Karpas-422 (cell line): ENCODE results near the gene ERBB4. TPM values are rescaled to one million over a fixed set of nuclear protein-coding genes. Genes with fewer than 3 reads are reported as not detected.

ENCODE experiments used
- DNase-seq: peaks from one replicate; pipeline ENCODE4 v3.0.0-alpha.2; 2015
- H2AFZ ChIP-seq: fragments of 200-600 bp; sonication (generic); 2 replicates; pipeline ENCODE4 v1.6.1; 2014; ENCODE audit warnings: antibody characterized with exemption, low read length, mixed read lengths
- H3K27ac ChIP-seq: fragments of 200-600 bp; sonication (generic); 2 replicates; pipeline ENCODE4 v1.5.1; 2014; ENCODE audit warnings: mild to moderate bottlenecking, low read length, moderate library complexity
- H3K27me3 ChIP-seq: fragments of 200-600 bp; sonication (generic); 2 replicates; pipeline ENCODE4 v1.6.1; 2014; ENCODE audit warnings: low read length, mixed read lengths
- H3K36me3 ChIP-seq: fragments of 200-600 bp; sonication (generic); 2 replicates; pipeline ENCODE4 v1.6.1; 2014; ENCODE audit warnings: low read length, mixed read lengths; ENCODE audit not compliant: insufficient read depth
- H3K4me1 ChIP-seq: fragments of 200-600 bp; sonication (generic); 2 replicates; pipeline ENCODE4 v1.6.1; 2014; ENCODE audit warnings: mild to moderate bottlenecking, low read length, mixed read lengths
- H3K4me2 ChIP-seq: fragments of 200-600 bp; sonication (generic); 2 replicates; pipeline ENCODE4 v1.6.1; 2014; ENCODE audit warnings: low read length, low read depth, mild to moderate bottlenecking; ENCODE audit not compliant: poor library complexity, severe bottlenecking
- H3K4me3 ChIP-seq: fragments of 200-600 bp; sonication (generic); 2 replicates; pipeline ENCODE4 v1.5.1; 2014; ENCODE audit warnings: mild to moderate bottlenecking, antibody characterized with exemption, low read length, mixed read lengths
- H3K79me2 ChIP-seq: fragments of 200-600 bp; sonication (generic); 2 replicates; pipeline ENCODE4 v1.6.1; 2014; ENCODE audit warnings: mild to moderate bottlenecking, low read length, mixed read lengths
- H3K9ac ChIP-seq: fragments of 200-600 bp; sonication (generic); 2 replicates; pipeline ENCODE4 v1.6.0; 2014; ENCODE audit warnings: low read length
- H3K9me2 ChIP-seq: fragments of 200-600 bp; sonication (generic), shearing (Covaris generic); replicated peaks from 2 replicates; pipeline ENCODE4 v1.6.0; 2014; ENCODE audit warnings: mild to moderate bottlenecking, low read length, moderate library complexity; ENCODE audit not compliant: insufficient read depth
- H3K9me3 ChIP-seq: fragments of 300-700, 200-600 bp; sonication (generic); 2 replicates; pipeline ENCODE4 v1.6.1; 2014; ENCODE audit warnings: low read length, mixed read lengths
- H4K20me1 ChIP-seq: fragments of 200-600 bp; sonication (generic); 2 replicates; pipeline ENCODE4 v1.6.1; 2014; ENCODE audit warnings: mild to moderate bottlenecking, antibody characterized with exemption, low read length, low read depth; ENCODE audit not compliant: insufficient read depth
- total RNA-seq: library from RNA; depleted of rRNA; stranded (reverse); fragments of >200 nt; shearing (Covaris generic); gene quantifications from 2 replicates; pipeline ENCODE4 v1.2.3, GENCODE V29; 2014; ENCODE audit warnings: low replicate concordance

The ERBB4 gene
- total RNA-seq, 1 experiment from 2014 or later, result not detected

DNA sequence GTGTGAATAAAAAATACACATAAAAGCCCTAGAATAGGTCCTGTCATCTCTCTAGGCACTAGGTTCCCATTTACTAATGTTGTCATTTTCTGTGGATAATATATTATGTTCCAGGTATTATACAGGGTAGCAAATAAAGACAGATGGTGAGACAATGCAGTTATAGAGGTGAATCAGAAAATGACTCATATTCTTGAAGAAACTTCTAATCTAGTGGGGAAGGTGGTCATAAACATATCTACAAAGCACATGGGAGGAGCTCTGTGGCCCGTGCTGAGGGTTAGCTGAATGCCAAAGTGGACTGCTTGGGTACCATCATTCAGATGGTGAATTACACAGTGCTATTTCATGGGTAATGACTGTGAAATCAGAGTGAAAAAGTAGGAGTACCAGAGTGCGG is 700.9 kb downstream of the ERBB4 start:
- no peak for DNase-seq
- Histone ChIP-seq H3K4me2 (no peak overlapping the region), H3K79me2 (no peaks in the 10 kb centered on the region), H3K9me2 (no peaks in the 10 kb centered on the region), H3K9ac (no peak overlapping the region), H3K4me3 (no peak overlapping the region), H3K27me3 (no peaks in the 10 kb centered on the region), H3K4me1 (no peaks in the 10 kb centered on the region), H2AFZ (no peak overlapping the region), H3K9me3 (peaks cover 12% of the 10 kb centered on the region), H4K20me1 (no peaks in the 10 kb centered on the region), H3K36me3 (no peaks in the 10 kb centered on the region), H3K27ac (no peak overlapping the region)

DNA sequence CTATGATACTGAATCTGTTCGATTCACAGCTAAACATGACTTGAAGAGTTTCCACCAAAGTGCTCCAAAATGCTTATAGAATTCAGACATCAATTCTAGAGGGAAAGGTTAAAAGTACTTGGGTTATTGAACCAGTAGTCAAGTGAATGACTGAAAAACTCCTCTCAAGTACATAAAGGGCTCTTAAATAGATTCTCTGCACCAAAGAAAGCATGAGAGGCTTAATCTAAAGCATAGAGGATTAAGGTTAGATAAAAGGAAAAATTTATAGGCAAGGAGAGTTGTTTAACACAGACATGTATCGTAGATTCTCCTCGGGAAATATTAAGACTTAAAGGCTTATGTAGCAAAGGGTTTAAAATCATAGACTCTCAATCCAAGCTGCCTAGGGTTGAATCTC is 701.4 kb downstream of the ERBB4 start:
- no peak for DNase-seq
- no peaks in the 10 kb centered on the region for H3K9me2 ChIP-seq
- H3K4me2 ChIP-seq, result no peak overlapping the region

DNA sequence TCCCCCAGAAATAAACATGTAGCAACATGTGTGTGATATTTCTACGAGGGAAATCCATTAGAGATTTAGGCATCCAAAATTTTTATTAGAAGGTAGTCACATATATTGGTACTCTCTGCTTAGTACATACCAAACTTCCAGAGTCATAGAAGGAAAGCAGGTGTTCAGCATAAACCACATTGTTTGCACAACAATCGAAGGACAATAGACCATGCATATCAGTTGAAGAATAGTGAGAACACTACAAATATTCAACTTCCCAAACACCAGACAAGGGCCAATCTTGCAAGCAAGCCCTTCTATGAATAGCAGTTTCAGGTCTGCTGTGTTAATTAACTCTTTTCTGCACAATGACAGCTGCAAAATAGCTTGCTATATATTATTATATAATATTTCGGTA is 702.2 kb downstream of the ERBB4 start:
- H3K4me3 ChIP-seq, result no peak overlapping the region
- no peaks in the 10 kb centered on the region for H3K4me1 ChIP-seq
- H3K27ac ChIP-seq, result no peak overlapping the region
- no peak for DNase-seq
- H3K36me3 ChIP-seq, result no peaks in the 10 kb centered on the region
- H3K79me2 ChIP-seq, result no peaks in the 10 kb centered on the region
- H2AFZ ChIP-seq, result no peak overlapping the region
- no peaks in the 10 kb centered on the region for H3K9me2 ChIP-seq
- H3K4me2 ChIP-seq, result no peak overlapping the region
- no peaks in the 10 kb centered on the region for H4K20me1 ChIP-seq
- peaks cover 9% of the 10 kb centered on the region; the same call in 1 of the 2 replicates for H3K9me3 ChIP-seq
- H3K9ac ChIP-seq, result no peak overlapping the region
- H3K27me3 ChIP-seq, result no peaks in the 10 kb centered on the region

More for the DNA sequence above, 701.4 kb downstream of the ERBB4 start:
- H3K4me3 ChIP-seq, result no peak overlapping the region
- H3K9me3 ChIP-seq, result peaks cover 12% of the 10 kb centered on the region
- H3K79me2 ChIP-seq, result no peaks in the 10 kb centered on the region
- H3K4me1 ChIP-seq, result no peaks in the 10 kb centered on the region
- no peaks in the 10 kb centered on the region for H3K27me3 ChIP-seq
- H3K27ac ChIP-seq, result no peak overlapping the region
- H3K36me3 ChIP-seq, result no peaks in the 10 kb centered on the region
- no peak overlapping the region for H2AFZ ChIP-seq
- no peaks in the 10 kb centered on the region for H4K20me1 ChIP-seq
- no peak overlapping the region for H3K9ac ChIP-seq

DNA sequence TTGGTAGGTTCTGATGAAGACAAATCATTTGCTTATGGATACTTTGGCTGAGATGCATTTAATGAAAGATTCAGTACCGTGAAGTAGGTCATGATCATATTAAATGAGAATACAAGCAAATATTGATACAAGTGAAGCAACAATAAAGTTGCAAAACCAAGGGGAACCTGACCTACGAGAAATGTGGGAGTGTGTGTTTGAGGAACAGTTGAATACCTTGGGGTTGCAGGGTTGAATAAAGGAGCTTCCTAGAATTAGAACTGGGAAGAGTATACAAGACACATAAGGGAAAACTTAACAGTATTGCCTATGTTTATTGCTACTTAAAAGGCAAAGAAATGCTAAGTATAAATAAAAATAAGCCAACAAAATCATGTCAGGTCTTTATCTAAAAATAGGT is 702.9 kb downstream of the ERBB4 start:
- Histone ChIP-seq H3K4me3 (no peak overlapping the region), H3K9ac (no peak overlapping the region), H3K36me3 (no peaks in the 10 kb centered on the region), H4K20me1 (no peaks in the 10 kb centered on the region), H3K4me2 (no peak overlapping the region), H3K9me3 (peaks cover 15% of the 10 kb centered on the region), H2AFZ (no peak overlapping the region), H3K27ac (no peak overlapping the region), H3K27me3 (no peaks in the 10 kb centered on the region), H3K9me2 (no peaks in the 10 kb centered on the region), H3K4me1 (no peaks in the 10 kb centered on the region), H3K79me2 (no peaks in the 10 kb centered on the region)
- no peak for DNase-seq

- Histone ChIP-seq H3K9me2 (no peaks in the 10 kb centered on the region), H3K9ac (no peak overlapping the region), H3K79me2 (no peaks in the 10 kb centered on the region), H3K4me2 (no peak overlapping the region), H3K9me3 (peaks cover 15% of the 10 kb centered on the region), H3K36me3 (no peaks in the 10 kb centered on the region), H2AFZ (no peak overlapping the region), H4K20me1 (no peaks in the 10 kb centered on the region), H3K27ac (no peak overlapping the region), H3K4me1 (no peaks in the 10 kb centered on the region), H3K4me3 (no peak overlapping the region), H3K27me3 (no peaks in the 10 kb centered on the region)
- no peak for DNase-seq
Measured at GRCh38 chr2:211833582-211834279, 704.9 kb downstream of the ERBB4 start.

DNA sequence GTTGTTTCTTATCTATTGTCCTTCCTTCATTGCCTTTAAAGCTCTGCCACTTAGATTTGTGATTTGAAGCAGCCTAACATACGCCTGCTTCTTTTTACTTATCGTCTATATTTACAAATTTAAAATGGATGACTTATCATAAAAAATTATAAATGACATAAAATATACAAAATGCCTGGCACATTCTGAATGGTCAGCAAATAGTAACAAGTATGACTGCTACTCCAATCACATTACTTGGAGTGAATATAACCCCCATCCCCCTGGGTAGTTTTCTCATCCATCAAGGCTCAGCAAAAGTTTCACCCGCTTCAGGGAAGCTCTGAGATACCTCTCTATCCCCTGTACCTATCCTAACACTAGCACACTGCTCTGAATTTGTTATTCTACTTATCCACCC is 708.9 kb downstream of the ERBB4 start:
- no peak overlapping the region for H2AFZ ChIP-seq
- H3K4me3 ChIP-seq, result no peak overlapping the region
- no peaks in the 10 kb centered on the region for H3K36me3 ChIP-seq
- H3K9me3 ChIP-seq, result peaks cover 19% of the 10 kb centered on the region
- H3K9me2 ChIP-seq, result no peaks in the 10 kb centered on the region
- no peak for DNase-seq
- no peaks in the 10 kb centered on the region for H3K27me3 ChIP-seq
- no peak overlapping the region for H3K27ac ChIP-seq
- no peak overlapping the region for H3K9ac ChIP-seq
- H3K4me2 ChIP-seq, result no peak overlapping the region
- no peaks in the 10 kb centered on the region for H3K79me2 ChIP-seq
- H4K20me1 ChIP-seq, result no peaks in the 10 kb centered on the region
- H3K4me1 ChIP-seq, result no peaks in the 10 kb centered on the region

GRCh38 chr2:211823886-211824479 is 714.6 kb downstream of the ERBB4 start:
- no peaks in the 10 kb centered on the region for H3K4me1 ChIP-seq
- no peak overlapping the region for H2AFZ ChIP-seq
- H3K4me3 ChIP-seq, result no peak overlapping the region
- no peak overlapping the region for H3K4me2 ChIP-seq
- no peak for DNase-seq
- no peaks in the 10 kb centered on the region for H4K20me1 ChIP-seq
- H3K36me3 ChIP-seq, result no peaks in the 10 kb centered on the region
- peaks cover 22% of the 10 kb centered on the region for H3K9me3 ChIP-seq
- no peaks in the 10 kb centered on the region for H3K79me2 ChIP-seq
- H3K9me2 ChIP-seq, result no peaks in the 10 kb centered on the region
- H3K9ac ChIP-seq, result no peak overlapping the region
- H3K27ac ChIP-seq, result no peak overlapping the region
- no peaks in the 10 kb centered on the region for H3K27me3 ChIP-seq

DNA sequence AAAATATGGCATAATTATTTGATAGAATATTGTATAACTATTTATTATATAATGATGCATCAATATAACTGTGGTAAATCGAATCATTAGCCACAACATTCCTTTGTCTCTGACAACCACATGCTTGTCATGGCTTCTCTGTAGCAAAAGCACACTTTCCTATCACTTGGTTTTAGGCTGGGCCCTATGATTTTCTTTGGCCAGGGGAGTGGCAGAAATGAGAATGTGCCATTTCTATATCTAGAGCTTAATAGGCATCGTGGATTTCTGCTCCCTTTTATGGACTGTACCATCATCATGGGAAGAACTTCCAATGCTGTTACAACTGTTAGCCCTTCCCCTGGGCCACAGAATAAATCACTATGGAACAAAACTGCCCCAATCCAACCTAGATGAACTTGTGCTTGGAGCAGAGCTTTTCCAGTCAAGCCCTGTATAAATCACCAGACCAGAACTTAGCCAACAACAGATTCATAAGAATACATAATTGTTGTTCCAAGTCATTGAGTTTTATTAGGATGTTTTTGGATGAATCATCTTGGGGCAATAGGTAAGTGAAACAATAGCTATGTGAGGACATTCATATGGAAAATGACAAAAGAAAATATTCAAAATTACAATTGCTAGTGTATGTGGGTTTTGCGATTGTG is 715.8 kb downstream of the ERBB4 start:
- peaks cover 26% of the 10 kb centered on the region for H3K9me3 ChIP-seq
- no peaks in the 10 kb centered on the region for H3K4me1 ChIP-seq
- H3K9me2 ChIP-seq, result no peaks in the 10 kb centered on the region
- H4K20me1 ChIP-seq, result no peaks in the 10 kb centered on the region
- no peaks in the 10 kb centered on the region for H3K79me2 ChIP-seq
- H3K4me3 ChIP-seq, result no peak overlapping the region
- H3K27ac ChIP-seq, result no peak overlapping the region
- H3K27me3 ChIP-seq, result no peaks in the 10 kb centered on the region
- H3K36me3 ChIP-seq, result no peaks in the 10 kb centered on the region
- H3K4me2 ChIP-seq, result no peak overlapping the region
- no peak overlapping the region for H2AFZ ChIP-seq
- no peak for DNase-seq
- no peak overlapping the region for H3K9ac ChIP-seq
